Esophagus squamous epithelium (tissue), 4 donors: ENCODE results near the gene STRBP.

Experiments used
- CTCF ChIP-seq, 6 experiments: fragments of 450-650 bp in 4 of 6; fragments of 200-600 bp in 2 of 6; sonication (generic) in 2 of 6; IDR thresholded peaks; one replicate each; pipeline ENCODE4 v1.5.1; 2016 to 2019; ENCODE audit warnings: antibody characterized with exemption in 6 of 6, mild to moderate bottlenecking in 4 of 6, moderate library complexity in 4 of 6
- POLR2A ChIP-seq, 4 donors: fragments of 450-650 bp; IDR thresholded peaks; one replicate each; pipeline ENCODE4 v1.6.1; 2017; ENCODE audit warnings: antibody characterized with exemption in 4 of 4, mild to moderate bottlenecking in 4 of 4, moderate library complexity in 3 of 4

- TF ChIP-seq CTCF (IDR thresholded peaks at IDR 0.05) (no peak), POLR2A (IDR thresholded peaks at IDR 0.05) (no peak)
Measured at GRCh38 chr9:123112015-123112975, 156.1 kb downstream of the STRBP start.
